A549 (cell line): ENCODE measurements around the gene SNAPIN. TPM values are rescaled to one million over a fixed set of nuclear protein-coding genes. Genes with fewer than 3 reads are reported as not detected.

Experiments
- ATAC-seq, 2 experiments: fragments of 200-7000 bp in 1 of 2; fragments of >200 bp in 1 of 2; cut with Nextera tagmentation in 1 of 2; cut with Tn5 transposase in 1 of 2; 3 replicates each; pipeline versions ENCODE4 v1.8.0 to v1.9.1; 2018 to 2020; ENCODE audit warnings: mild to moderate bottlenecking in 1 of 2, moderate library complexity in 1 of 2
- CTCF ChIA-PET: fragments of 300-600 bp; sonication (Branson Sonifier 250); formaldehyde crosslinking; extraction: SDS; loops from one replicate; lab custom pipeline; 2021; ENCODE audit warnings: antibody characterized with exemption, inconsistent platforms; lab: Yijun Ruan, JAX
- POLR2A ChIA-PET: fragments of 350-600 bp; formaldehyde crosslinking; extraction: SDS; loops from one replicate; lab custom pipeline; 2021; ENCODE audit warnings: antibody characterized with exemption, inconsistent platforms; lab: Yijun Ruan, JAX
- DNase-seq, 2 experiments: peaks; one replicate each; pipeline versions ENCODE4 v3.0.0 to v3.0.0-alpha.2; 2011 to 2016; ENCODE audit warnings: low read depth in 1 of 2, low spot score in 1 of 2
- FAIRE-seq: peaks from 2 replicates; lab custom pipeline; 2011; peaks lifted over from hg19 to GRCh38; lab: Jason Lieb, UNC
- H3K27ac ChIP-seq, 2 experiments: fragments of >200 bp; sonication (Bioruptor Twin); formaldehyde crosslinking; 3 replicates each; pipeline ENCODE4 v1.5.1; 2016 to 2017
- H3K4me1 ChIP-seq: fragments of >200 bp; sonication (Bioruptor Twin); formaldehyde crosslinking; 3 replicates; pipeline ENCODE4 v1.6.1; 2016
- H3K4me2 ChIP-seq: fragments of >200 bp; sonication (Bioruptor Twin); formaldehyde crosslinking; 3 replicates; pipeline ENCODE4 v1.6.1; 2016
- H3K4me3 ChIP-seq: fragments of >200 bp; sonication (Bioruptor Twin); formaldehyde crosslinking; 3 replicates; pipeline ENCODE4 v1.5.1; 2016
- H3K9me3 ChIP-seq: fragments of >200 bp; sonication (Bioruptor Twin); formaldehyde crosslinking; 3 replicates; pipeline ENCODE4 v1.6.1; 2016
- ATOH8 ChIP-seq: fragments of 250-450 bp; sonication (Bioruptor Pico); IDR thresholded peaks from 2 replicates; pipeline ENCODE4 v1.5.0; 2020; ENCODE audit warnings: low read depth, mild to moderate bottlenecking, moderate library complexity
- CBX2 ChIP-seq: fragments of 200-600 bp; sonication (generic); IDR thresholded peaks from 2 replicates; pipeline ENCODE4 v1.6.1; 2016; ENCODE audit warnings: low read depth, mild to moderate bottlenecking, borderline replicate concordance
- CEBPB ChIP-seq, 2 experiments: fragments of >200 bp in 1 of 2; sonication (Bioruptor Twin) in 1 of 2; formaldehyde crosslinking in 1 of 2; IDR thresholded peaks; 2 replicates each; pipeline ENCODE4 v1.6.1; 2012 to 2016
- CHD4 ChIP-seq: fragments of 200-600 bp; sonication (generic); IDR thresholded peaks from 2 replicates; pipeline ENCODE4 v1.6.1; 2016; ENCODE audit warnings: antibody characterized with exemption, mild to moderate bottlenecking, borderline replicate concordance
- EHF ChIP-seq: fragments of 250-450 bp; sonication (Bioruptor Pico); IDR thresholded peaks from 2 replicates; pipeline ENCODE4 v1.5.0; 2020; ENCODE audit warnings: mild to moderate bottlenecking
- ELK1 ChIP-seq: fragments of 150-350 bp; IDR thresholded peaks from 2 replicates; pipeline ENCODE4 v1.6.1; 2014; ENCODE audit warnings: low read depth, mild to moderate bottlenecking, low read length
- EP300 ChIP-seq, 2 experiments: fragments of >200 bp; sonication (Bioruptor Twin); formaldehyde crosslinking; IDR thresholded peaks; 2 replicates in 1 of 2; 3 replicates in 1 of 2; pipeline ENCODE4 v1.6.1; 2016 to 2017
- FOSB ChIP-seq: fragments of 250-450 bp; sonication (Bioruptor Pico); IDR thresholded peaks from 2 replicates; pipeline ENCODE4 v1.5.0; 2020; ENCODE audit warnings: mild to moderate bottlenecking, moderate library complexity
- GATA3 ChIP-seq: IDR thresholded peaks from 2 replicates; pipeline ENCODE4 v1.6.1; 2012; ENCODE audit warnings: borderline replicate concordance
- HDAC2 ChIP-seq: fragments of 200-600 bp; sonication (generic); IDR thresholded peaks from 2 replicates; pipeline ENCODE4 v1.6.1; 2016
- HES2 ChIP-seq: fragments of >200 bp; sonication (Bioruptor Twin); formaldehyde crosslinking; IDR thresholded peaks from 2 replicates; pipeline ENCODE4 v1.6.1; 2016
- JUNB ChIP-seq: fragments of >200 bp; sonication (Bioruptor Twin); formaldehyde crosslinking; IDR thresholded peaks from 2 replicates; pipeline ENCODE4 v1.6.1; 2016
- KDM1A ChIP-seq: fragments of 200-600 bp; sonication (generic); IDR thresholded peaks from 2 replicates; pipeline ENCODE4 v1.6.1; 2016; ENCODE audit warnings: low read depth, mild to moderate bottlenecking
- KDM5A ChIP-seq: fragments of 200-600 bp; sonication (generic); IDR thresholded peaks from 2 replicates; pipeline ENCODE4 v1.6.1; 2016; ENCODE audit warnings: antibody characterized with exemption, mild to moderate bottlenecking
- MAZ ChIP-seq: fragments of 150-350 bp; IDR thresholded peaks from 2 replicates; pipeline ENCODE4 v1.6.1; 2014; ENCODE audit warnings: antibody characterized with exemption, low read depth, low read length, borderline replicate concordance
- NR3C1 ChIP-seq: fragments of >200 bp; sonication (Bioruptor Twin); formaldehyde crosslinking; IDR thresholded peaks from 3 replicates; pipeline ENCODE4 v1.6.1; 2017
- PHF8 ChIP-seq: fragments of 200-600 bp; sonication (generic); IDR thresholded peaks from 2 replicates; pipeline ENCODE4 v1.6.1; 2016; ENCODE audit warnings: low read depth, mild to moderate bottlenecking, antibody characterized with exemption, moderate library complexity, borderline replicate concordance
- POLR2A ChIP-seq: IDR thresholded peaks from 2 replicates; pipeline ENCODE4 v1.6.1; 2012; ENCODE audit warnings: mild to moderate bottlenecking, low read length
- POLR2AphosphoS2 ChIP-seq: conservative IDR thresholded peaks from 2 replicates; pipeline ENCODE4 v1.6.1; 2012; ENCODE audit warnings: low read length, improper control_type of control experiment, inconsistent platforms
- RCOR1 ChIP-seq: fragments of 150-350 bp; IDR thresholded peaks from 2 replicates; pipeline ENCODE4 v1.6.1; 2014; ENCODE audit warnings: antibody characterized with exemption, low read length, low read depth
- REST ChIP-seq: fragments of 200-600 bp; sonication (generic); IDR thresholded peaks from 2 replicates; pipeline ENCODE4 v1.6.1; 2016; ENCODE audit warnings: antibody characterized with exemption, mild to moderate bottlenecking, moderate library complexity
- RNF2 ChIP-seq: fragments of 200-600 bp; sonication (generic); IDR thresholded peaks from 2 replicates; pipeline ENCODE4 v1.6.1; 2016; ENCODE audit warnings: low read depth, mild to moderate bottlenecking, antibody characterized with exemption, moderate library complexity, borderline replicate concordance
- ZFP36 ChIP-seq: fragments of 450-650 bp; IDR thresholded peaks from 2 replicates; pipeline ENCODE4 v1.6.1; 2014; ENCODE audit warnings: borderline replicate concordance; ENCODE audit not compliant: partially characterized antibody
- ZNF302 ChIP-seq: fragments of 250-450 bp; sonication (Bioruptor Pico); IDR thresholded peaks from 2 replicates; pipeline ENCODE4 v1.9.0; 2021; ENCODE audit warnings: inconsistent platforms, mild to moderate bottlenecking, moderate library complexity
- ZSCAN20 ChIP-seq: fragments of 250-450 bp; sonication (Bioruptor Pico); IDR thresholded peaks from 2 replicates; pipeline ENCODE4 v1.8.0; 2022; ENCODE audit warnings: mild to moderate bottlenecking, moderate library complexity
- WGBS: methylation state at CpG from one replicate; pipeline ENCODE4 v1.1.6; 2017; ENCODE audit errors: missing lambda C conversion rate; 5-methylcytosine and 5-hydroxymethylcytosine counted together
- polyA plus RNA-seq, 4 experiments: library from polyadenylated mRNA; depleted of rRNA in 3 of 4; stranded (reverse); fragments of >200 nt; fragmentation: RNase III in 1 of 4; extraction: RNeasy Plus Mini Kit Qiagen cat#74134 plus additional on column Dnase treatment in 1 of 4; gene quantifications; 2 replicates in 3 of 4; 3 replicates in 1 of 4; pipeline ENCODE4 v1.2.3, GENCODE V29; 2011 to 2017

Gene SNAPIN
- polyA plus RNA-seq, 2 of the 4 experiments (the other 2 are of a cell fraction): 52.6 to 71.4 TPM

- ChIA-PET POLR2A (interaction anchor here (1.0 to 2.0 kb wide), 2 partner anchors 9 to 12 kb away, joined by 4 to 9 read pairs; partner anchors contain the start of genes CHTOP and S100A16), CTCF (interaction anchor here (1.3 to 18.3 kb wide), 8 partner anchors 10 to 113 kb away, joined by 3 to 253 read pairs (median 38); partner anchors contain the start of genes S100A14, S100A16 and S100A6)
- Histone ChIP-seq H3K4me3 (no peak overlapping the region), H3K4me2 (no peak overlapping the region), H3K27ac (no peak overlapping the region), H3K4me1 (peaks cover 18% of the 10 kb centered on the region), H3K9me3 (no peaks in the 10 kb centered on the region)
- 94% methylated on average over 10 of the region's 10 CpGs for WGBS
- DNase-seq: no peak
- no peak for TF ChIP-seq NR3C1
- TF ChIP-seq GATA3: no peak
- no peak for TF ChIP-seq ZSCAN20 (CRISPR knock-in tag)
- no peak for TF ChIP-seq CBX2
- no peak for TF ChIP-seq ZNF302 (CRISPR knock-in tag)
- no peak for TF ChIP-seq CHD4
- TF ChIP-seq RNF2: no peak
- TF ChIP-seq MAZ: no peak
- no peak for FAIRE-seq
- no peak for ATAC-seq
Observed at GRCh38 chr1:153624965-153625611, 33.4 kb upstream of the SNAPIN start.

- ATAC-seq (no peak), DNase-seq (no peak), FAIRE-seq (no peak)
- CTCF ChIA-PET: interaction anchor here (1.0 to 18.3 kb wide), 23 partner anchors 11 to 273 kb away, joined by 3 to 253 read pairs (median 11); partner anchors contain the start of genes ILF2, S100A14, S100A16 and S100A6
- TF ChIP-seq CEBPB (IDR thresholded peaks at IDR 0.05) (no peak), POLR2AphosphoS2 (no peak), POLR2A (no peak), NR3C1 (no peak), ZNF302 (CRISPR knock-in tag) (no peak), ATOH8 (CRISPR knock-in tag) (no peak), CHD4 (no peak), FOSB (CRISPR knock-in tag) (no peak), ZSCAN20 (CRISPR knock-in tag) (no peak), PHF8 (no peak), EP300 (IDR thresholded peaks at IDR 0.05) (no peak), JUNB (no peak), KDM5A (no peak), EHF (CRISPR knock-in tag) (no peak)
- H3K9me3 ChIP-seq: no peaks in the 10 kb centered on the region
- peaks cover 18% of the 10 kb centered on the region for H3K4me1 ChIP-seq
- 39% methylated on average over 3 of the region's 3 CpGs for WGBS
- POLR2A ChIA-PET: interaction anchor here (0.9 to 2.9 kb wide), 9 partner anchors 10 to 337 kb away, joined by 3 to 39 read pairs (median 11); partner anchors contain the start of genes S100A14, S100A16 and SLC39A1
- peak overlapping the region; percentile 97 for H3K4me2 ChIP-seq
- peak overlapping the region; percentile 92 for H3K27ac ChIP-seq
- H3K4me3 ChIP-seq: peak overlapping the region; percentile 57
Observed at GRCh38 chr1:153626477-153626903, 32.0 kb upstream of the SNAPIN start.

- peaks cover 18% of the 10 kb centered on the region for H3K4me1 ChIP-seq
- ChIA-PET POLR2A (interaction anchor here (0.7 to 2.9 kb wide), 17 partner anchors 8 to 336 kb away, joined by 3 to 39 read pairs (median 4); partner anchors contain the start of genes S100A14, S100A16, S100A6 and SLC39A1), CTCF (interaction anchor here (0.6 to 18.3 kb wide), 37 partner anchors 11 to 274 kb away, joined by 3 to 253 read pairs (median 8); partner anchors contain the start of genes ILF2, S100A14, S100A16 and S100A6)
- 3% methylated on average over 20 of the region's 28 CpGs for WGBS
- DNase-seq (peak; percentile 85 to 91), FAIRE-seq (no peak), ATAC-seq (peak; percentile 80 to 87)
- H3K9me3 ChIP-seq: no peaks in the 10 kb centered on the region
- H3K27ac ChIP-seq: peak within 1 kb of the TSS; percentile 92
- H3K4me2 ChIP-seq: peak within 1 kb of the TSS; percentile 97
- H3K4me3 ChIP-seq: peak within 1 kb of the TSS; percentile 57
- TF ChIP-seq HES2: no peak
- TF ChIP-seq ZSCAN20 (CRISPR knock-in tag): no peak
- TF ChIP-seq KDM1A: no peak
- TF ChIP-seq ELK1: no peak
- peak; percentile 75 for TF ChIP-seq POLR2A
- TF ChIP-seq RCOR1: no peak
- TF ChIP-seq NR3C1: no peak
- TF ChIP-seq JUNB: no peak
- TF ChIP-seq GATA3: no peak
- no peak for TF ChIP-seq HDAC2
- no peak for TF ChIP-seq FOSB (CRISPR knock-in tag)
- TF ChIP-seq REST: no peak
- no peak for TF ChIP-seq ZFP36
Observed at GRCh38 chr1:153626904-153627714, 31.4 kb upstream of the SNAPIN start, which contains the start of gene S100A13. S100A13 (minus strand) TSS chr1:153627505; CDS start chr1:153626472, 1,033 bp downstream.
